Measurements from ENCODE around the gene KCNJ10.
"Not testable (repeated sequence)": the region's sequence is repeated elsewhere in the genome, so short reads cannot be mapped to it uniquely, and the experiment has no call there.

The KCNJ10 gene

GRCh38 chr1:160061369-160062229, 8.4 kb downstream of the KCNJ10 start:
- no peak for DNase-seq (ENCODE audit: low read depth in 3 of 3)

- DNase-seq (ENCODE audit: low read depth in 3 of 3) = no peak
These were observed 11.9 kb downstream of the KCNJ10 start for GRCh38 chr1:160058087-160058486.

- DNase-seq (ENCODE audit: low read depth in 3 of 3) = no peak
These were observed 13.3 kb downstream of the KCNJ10 start for GRCh38 chr1:160056648-160057169.

GRCh38 chr1:160053548-160054365, 16.2 kb downstream of the KCNJ10 start:
- no peak for DNase-seq (ENCODE audit: low read depth in 3 of 3)

- DNase-seq (ENCODE audit: low read depth in 3 of 3) = no peak
These were observed 17.0 kb downstream of the KCNJ10 start for GRCh38 chr1:160052936-160053335.

- no peak for DNase-seq (ENCODE audit: low read depth in 3 of 3)
These were observed 19.3 kb downstream of the KCNJ10 start for GRCh38 chr1:160050619-160051018.

GRCh38 chr1:160050182-160050581, 19.8 kb downstream of the KCNJ10 start:
- not testable (repeated sequence) for DNase-seq (ENCODE audit: low read depth in 3 of 3)

GRCh38 chr1:160049101-160049500, 20.9 kb downstream of the KCNJ10 start:
- DNase-seq (ENCODE audit: low read depth in 3 of 3) = no peak

GRCh38 chr1:160048335-160048734, 21.6 kb downstream of the KCNJ10 start:
- DNase-seq (ENCODE audit: low read depth in 3 of 3) = no peak

- DNase-seq (ENCODE audit: low read depth in 3 of 3) = no peak
These were observed 22.6 kb downstream of the KCNJ10 start for GRCh38 chr1:160047111-160047991.

- DNase-seq (ENCODE audit: low read depth in 3 of 3) = no peak
These were observed 23.4 kb downstream of the KCNJ10 start for GRCh38 chr1:160046494-160047110.

- no peak for DNase-seq (ENCODE audit: low read depth in 3 of 3)
These were observed 24.3 kb downstream of the KCNJ10 start for GRCh38 chr1:160045653-160046052.

GRCh38 chr1:160043543-160043942, 26.4 kb downstream of the KCNJ10 start:
- no peak for DNase-seq (ENCODE audit: low read depth in 3 of 3)

- DNase-seq (ENCODE audit: low read depth in 3 of 3) = no peak
These were observed 29.5 kb downstream of the KCNJ10 start for GRCh38 chr1:160040476-160040875.

- no peak for DNase-seq (ENCODE audit: low read depth in 3 of 3)
These were observed 37.7 kb downstream of the KCNJ10 start for GRCh38 chr1:160032165-160032820.

- DNase-seq (ENCODE audit: low read depth in 3 of 3) = peak; percentile 84 to 93 (median 90)
These were observed 38.4 kb downstream of the KCNJ10 start, which contains the start of gene PIGM for GRCh38 chr1:160031365-160032164. Gene PIGM, minus strand, starts transcription at chr1:160031990. Its CDS starts 251 bp downstream, at chr1:160031739.

- DNase-seq (ENCODE audit: low read depth in 3 of 3) = no peak
These were observed 39.1 kb downstream of the KCNJ10 start for GRCh38 chr1:160030657-160031364.

- no peak for DNase-seq (ENCODE audit: low read depth in 3 of 3)
These were observed 41.5 kb downstream of the KCNJ10 start for GRCh38 chr1:160028426-160028825.

- DNase-seq (ENCODE audit: low read depth in 3 of 3) = no peak
These were observed 44.6 kb downstream of the KCNJ10 start for GRCh38 chr1:160025314-160025713.

Measured in stimulated activated CD4-positive, alpha-beta T cell treated with anti-CD3 and anti-CD28 coated beads, TNF-alpha, amount 100 ng/mL, for 48 hours (primary cell).